A673 (cell line): ENCODE results near the gene EML2.

Experiments
- EZH2 ChIP-seq: fragments of 200-600 bp; sonication (generic); IDR thresholded peaks from 2 replicates; pipeline ENCODE4 v1.6.1; 2017; ENCODE audit warnings: borderline replicate concordance, low read depth, mild to moderate bottlenecking, mixed read lengths, antibody characterized with exemption, low read length; ENCODE audit not compliant: poor library complexity, severe bottlenecking
- TF ChIP-seq, protein P1 (sequence below): fragments of 300-800, 200-600 bp; sonication (generic); conservative IDR thresholded peaks from 2 replicates; pipeline ENCODE4 v1.5.1; 2017; ENCODE audit warnings: low read depth, mild to moderate bottlenecking, antibody characterized with exemption, low read length, moderate library complexity, mixed read lengths

DNA sequence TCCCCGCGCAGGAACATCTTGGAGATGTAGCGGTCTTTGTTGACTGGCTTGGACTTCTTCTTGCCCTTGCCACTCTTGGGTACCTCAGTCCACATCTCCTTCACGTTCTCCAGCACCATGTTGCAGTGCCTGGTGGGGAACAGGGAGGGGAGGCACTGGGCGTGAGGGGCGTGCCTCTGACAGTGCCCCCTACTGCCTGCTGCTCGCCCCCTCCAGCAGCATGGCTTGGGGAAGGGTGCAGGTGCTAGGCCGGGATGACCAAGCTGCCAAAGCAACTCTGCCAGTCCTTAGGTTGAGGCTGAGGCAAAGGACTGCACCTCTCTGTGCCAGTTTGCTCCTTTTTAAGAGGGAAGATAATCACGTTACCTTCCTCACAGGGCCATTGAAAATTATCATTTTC, 48.4 kb upstream of the EML2 start:
- TF ChIP-seq, protein P1, sequence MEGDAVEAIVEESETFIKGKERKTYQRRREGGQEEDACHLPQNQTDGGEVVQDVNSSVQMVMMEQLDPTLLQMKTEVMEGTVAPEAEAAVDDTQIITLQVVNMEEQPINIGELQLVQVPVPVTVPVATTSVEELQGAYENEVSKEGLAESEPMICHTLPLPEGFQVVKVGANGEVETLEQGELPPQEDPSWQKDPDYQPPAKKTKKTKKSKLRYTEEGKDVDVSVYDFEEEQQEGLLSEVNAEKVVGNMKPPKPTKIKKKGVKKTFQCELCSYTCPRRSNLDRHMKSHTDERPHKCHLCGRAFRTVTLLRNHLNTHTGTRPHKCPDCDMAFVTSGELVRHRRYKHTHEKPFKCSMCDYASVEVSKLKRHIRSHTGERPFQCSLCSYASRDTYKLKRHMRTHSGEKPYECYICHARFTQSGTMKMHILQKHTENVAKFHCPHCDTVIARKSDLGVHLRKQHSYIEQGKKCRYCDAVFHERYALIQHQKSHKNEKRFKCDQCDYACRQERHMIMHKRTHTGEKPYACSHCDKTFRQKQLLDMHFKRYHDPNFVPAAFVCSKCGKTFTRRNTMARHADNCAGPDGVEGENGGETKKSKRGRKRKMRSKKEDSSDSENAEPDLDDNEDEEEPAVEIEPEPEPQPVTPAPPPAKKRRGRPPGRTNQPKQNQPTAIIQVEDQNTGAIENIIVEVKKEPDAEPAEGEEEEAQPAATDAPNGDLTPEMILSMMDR: no peak
- TF ChIP-seq EZH2: no peak
